IMR-90 (cell line): ENCODE results near the gene ITGAL.

Experiments
- CTCF ChIP-seq: conservative IDR thresholded peaks from 2 replicates; pipeline ENCODE4 v1.5.1; 2012; ENCODE audit warnings: mild to moderate bottlenecking, low read depth, low read length, improper control_type of control experiment
- NFE2L2 ChIP-seq: fragments of 150-350 bp; IDR thresholded peaks from 2 replicates; pipeline ENCODE4 v1.6.1; 2016; ENCODE audit warnings: low read depth, mild to moderate bottlenecking, low read length
- POLR2A ChIP-seq: IDR thresholded peaks from 2 replicates; pipeline ENCODE4 v1.6.1; 2012; ENCODE audit warnings: mild to moderate bottlenecking, low read depth, low read length

GRCh38 chr16:30528799-30529457 is 56.4 kb downstream of the ITGAL start:
- TF ChIP-seq POLR2A, result no peak
- no peak for TF ChIP-seq CTCF
- TF ChIP-seq NFE2L2, result no peak
